Activated CD8-positive, alpha-beta memory T cell treated with anti-CD3 and anti-CD28 coated beads for 48 hours (primary cell): ENCODE data around the gene KCNIP4.

Experiments
- DNase-seq, 3 experiments: peaks; one replicate each; pipeline ENCODE4 v3.0.0-alpha.2; 2020; ENCODE audit warnings: low read depth in 2 of 3, low spot score in 2 of 3

The KCNIP4 gene

GRCh38 chr4:20882500-20882899 is 1066.1 kb downstream of the KCNIP4 start:
- no peak for DNase-seq

GRCh38 chr4:20881658-20882057 is 1066.9 kb downstream of the KCNIP4 start:
- no peak for DNase-seq

DNA sequence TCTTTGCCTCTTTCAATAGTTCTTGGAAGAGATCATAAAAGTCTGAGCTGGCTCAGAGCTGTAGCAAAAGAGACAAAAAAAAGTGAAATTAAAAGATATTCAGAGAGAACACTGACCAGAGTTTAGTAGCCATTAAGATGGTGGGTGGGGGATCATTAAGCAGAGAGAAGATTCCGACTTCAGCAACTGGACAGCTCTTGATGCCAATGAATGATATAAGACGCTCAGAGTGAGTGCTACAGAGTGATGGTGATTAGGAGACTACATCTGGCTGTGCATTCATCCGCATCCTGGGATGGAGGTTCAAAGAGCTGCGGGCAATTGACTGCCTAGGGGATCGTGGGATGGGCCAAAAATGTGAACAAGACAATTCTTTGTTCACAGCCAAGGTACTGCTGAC is 1069.8 kb downstream of the KCNIP4 start:
- DNase-seq: no peak

GRCh38 chr4:20870436-20870835 is 1078.1 kb downstream of the KCNIP4 start:
- no peak for DNase-seq

GRCh38 chr4:20868108-20868507 is 1080.5 kb downstream of the KCNIP4 start:
- no peak for DNase-seq

GRCh38 chr4:20860878-20861277 is 1087.7 kb downstream of the KCNIP4 start:
- DNase-seq: no peak

DNA sequence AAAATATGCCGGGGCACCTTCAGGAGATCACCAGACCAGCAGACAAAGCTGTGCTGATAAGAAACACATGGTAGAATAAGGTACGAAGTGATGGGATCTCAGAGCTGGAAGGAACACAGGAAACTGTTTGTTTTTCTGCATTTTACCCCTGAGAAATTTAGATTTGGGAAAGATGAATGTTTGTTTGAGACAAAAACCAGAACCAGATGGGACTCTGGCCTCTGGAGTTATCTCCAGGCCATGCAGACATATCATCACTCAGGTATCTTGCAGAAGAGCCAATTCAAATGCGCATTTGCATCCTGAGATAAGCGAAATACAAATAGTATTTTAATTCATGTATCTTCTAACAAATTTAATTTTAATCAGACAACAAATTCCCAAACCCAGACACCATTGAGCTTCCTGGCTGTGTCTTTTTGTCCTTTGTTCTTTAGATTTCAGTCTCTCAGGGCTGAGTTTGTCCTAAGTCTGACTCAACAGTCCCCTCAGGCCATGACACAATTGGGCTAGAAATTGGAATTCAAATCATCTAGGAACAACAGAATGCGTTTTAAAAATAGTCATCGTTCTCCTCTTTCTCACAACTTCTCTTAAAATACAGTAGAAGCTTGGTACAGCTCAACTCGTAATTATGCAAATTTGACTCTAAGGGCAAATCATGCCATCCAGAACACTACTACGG is 1089.3 kb downstream of the KCNIP4 start:
- no peak for DNase-seq

- DNase-seq: no peak
These were observed 1091.5 kb downstream of the KCNIP4 start for GRCh38 chr4:20857081-20857480.

GRCh38 chr4:20847124-20847747 is 1101.3 kb downstream of the KCNIP4 start:
- no peak for DNase-seq

GRCh38 chr4:20844311-20844710 is 1104.3 kb downstream of the KCNIP4 start:
- DNase-seq: no peak

DNA sequence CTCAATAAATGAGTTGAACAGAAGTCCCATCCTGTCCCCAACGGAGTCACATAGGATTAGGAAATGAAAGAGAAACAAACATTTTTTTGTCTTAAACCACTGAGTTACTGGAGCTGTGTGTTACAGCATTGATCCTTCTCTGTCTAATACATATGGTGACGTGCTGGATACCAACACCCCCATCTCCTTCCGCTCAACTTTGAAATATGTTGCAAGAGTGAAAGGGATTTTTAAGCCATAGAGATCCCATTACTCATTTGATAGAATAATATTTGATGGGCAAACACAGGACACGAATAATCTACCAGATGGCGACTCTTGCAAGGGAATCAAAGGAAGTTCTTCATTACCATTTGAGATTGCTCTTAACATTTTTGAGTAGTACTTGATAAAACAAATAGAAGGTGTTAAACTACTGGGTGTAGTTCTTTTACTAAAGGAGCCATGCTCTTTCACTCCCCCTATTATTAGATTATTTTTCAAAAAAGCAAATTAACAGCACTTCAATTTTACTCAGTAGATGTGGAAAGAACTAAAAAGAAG is 1107.9 kb downstream of the KCNIP4 start:
- no peak for DNase-seq

DNA sequence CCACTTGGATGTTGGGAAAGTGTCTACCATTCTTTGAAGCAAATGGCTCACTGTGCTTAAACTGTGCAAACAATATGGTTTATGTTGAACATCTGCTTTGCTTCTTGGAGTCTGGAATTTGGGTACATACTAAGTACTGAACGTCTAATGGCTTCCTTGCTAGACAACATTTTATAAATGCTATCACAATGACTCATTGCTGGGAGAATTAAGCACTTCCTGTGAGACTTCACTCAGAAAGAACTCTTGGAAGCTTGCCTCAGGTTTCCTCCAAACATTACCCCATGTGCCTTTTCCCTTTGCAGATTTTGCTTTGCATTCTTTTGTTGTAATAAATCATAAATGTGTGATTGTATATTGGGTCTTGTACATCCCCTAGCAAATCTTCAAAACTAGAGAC is 1108.6 kb downstream of the KCNIP4 start:
- no peak for DNase-seq

DNA sequence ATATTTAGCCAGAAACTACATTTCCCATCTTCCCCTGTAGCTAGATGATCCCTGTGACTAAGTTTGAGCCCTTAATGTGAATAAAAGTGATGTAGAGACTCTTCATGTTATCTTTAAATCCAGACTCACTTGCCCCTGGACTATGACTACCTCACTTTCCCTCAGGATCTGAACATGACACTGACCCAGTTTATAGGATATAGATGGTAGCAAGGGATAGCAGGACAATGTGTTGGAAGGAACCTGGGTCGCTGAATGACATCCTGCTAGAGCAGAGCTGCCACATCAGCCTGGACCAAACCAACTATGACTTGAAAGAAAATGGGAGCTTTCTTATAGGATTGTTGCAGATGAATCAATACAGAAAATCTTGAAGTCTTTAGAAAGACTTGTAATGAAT is 1110.1 kb downstream of the KCNIP4 start:
- DNase-seq: no peak

GRCh38 chr4:20832826-20833225 is 1115.7 kb downstream of the KCNIP4 start:
- no peak for DNase-seq

DNA sequence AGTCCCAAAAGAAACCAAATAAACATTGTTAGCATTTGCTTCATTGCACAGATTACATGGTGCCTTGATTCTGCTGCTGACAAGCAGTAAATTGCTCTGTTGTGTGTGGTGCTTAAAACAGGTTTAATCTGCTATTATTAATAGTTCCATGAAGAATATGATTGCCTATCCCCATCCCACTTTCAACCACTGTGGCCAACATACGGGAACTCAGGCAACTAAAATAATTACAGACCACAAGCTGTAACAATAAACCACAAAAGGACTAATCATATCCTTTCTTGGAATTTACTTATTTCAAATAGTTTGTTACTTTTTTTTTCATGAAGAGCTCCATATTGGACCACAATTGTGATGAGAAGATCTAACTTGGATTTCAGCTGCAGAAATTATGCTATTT is 1116.8 kb downstream of the KCNIP4 start:
- no peak for DNase-seq

DNA sequence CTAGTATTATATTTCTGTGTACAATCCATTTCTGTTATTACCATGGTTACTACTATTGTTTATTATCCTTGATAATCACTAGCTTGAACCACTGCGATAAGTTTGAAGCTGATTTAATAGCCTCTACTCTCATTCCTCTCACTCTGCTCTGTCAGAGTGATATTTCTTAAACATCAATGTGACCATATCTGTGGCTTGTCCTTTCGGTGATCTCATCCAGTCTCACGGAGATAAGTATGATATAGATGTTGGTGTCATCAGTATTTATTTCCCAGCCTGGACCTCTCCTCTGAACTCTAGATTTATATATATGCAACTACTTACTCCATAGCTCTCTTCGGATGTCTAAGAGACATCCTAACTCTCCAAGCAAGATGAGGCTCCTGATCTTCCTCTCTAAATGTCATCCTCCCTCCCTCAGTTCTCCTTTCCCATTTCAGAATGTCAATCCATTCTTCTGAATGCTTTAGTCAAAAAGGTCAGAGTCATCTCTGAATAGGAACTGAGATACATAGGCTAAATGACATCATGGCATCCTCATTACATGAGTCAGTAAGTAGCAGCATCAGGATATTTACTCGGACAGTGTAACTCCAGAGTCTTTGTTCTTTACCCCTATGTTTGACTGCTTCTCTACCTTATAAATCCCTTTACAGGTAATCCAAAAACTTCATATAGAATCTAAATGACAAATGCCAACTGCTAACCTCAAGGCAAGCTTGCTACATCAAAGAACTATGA is 1118.8 kb downstream of the KCNIP4 start:
- DNase-seq: no peak

DNA sequence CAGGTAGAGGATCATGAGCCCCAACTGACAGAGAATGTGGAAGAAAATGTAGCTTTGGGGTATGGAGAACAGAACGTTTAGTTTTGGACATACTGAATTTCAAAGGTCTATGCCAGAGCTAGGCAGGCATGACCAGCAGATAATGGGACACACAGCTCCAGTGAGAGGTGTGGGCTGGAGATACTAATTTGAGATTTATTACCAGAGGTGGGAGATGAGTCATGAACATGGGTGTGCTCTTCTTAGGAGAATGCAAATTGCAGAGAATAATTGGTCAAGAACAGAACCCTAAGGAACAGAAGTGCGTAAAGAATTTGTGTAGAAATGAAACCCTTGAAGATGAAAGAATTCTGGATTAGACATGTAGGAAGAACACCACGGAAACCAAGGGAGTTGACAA is 1123.1 kb downstream of the KCNIP4 start:
- no peak for DNase-seq

GRCh38 chr4:20816287-20816686 is 1132.3 kb downstream of the KCNIP4 start:
- no peak for DNase-seq

- DNase-seq: no peak
These were observed 1134.9 kb downstream of the KCNIP4 start for GRCh38 chr4:20813700-20814099.

GRCh38 chr4:20809812-20810211 is 1138.8 kb downstream of the KCNIP4 start:
- DNase-seq: no peak

GRCh38 chr4:20805716-20806115 is 1142.9 kb downstream of the KCNIP4 start:
- DNase-seq: no peak
